ENCODE data around the gene TST.

The TST gene

GRCh38 chr22:37032134-37032534 is 12.9 kb upstream of the TST start:
- DNase-seq: no peak

DNA sequence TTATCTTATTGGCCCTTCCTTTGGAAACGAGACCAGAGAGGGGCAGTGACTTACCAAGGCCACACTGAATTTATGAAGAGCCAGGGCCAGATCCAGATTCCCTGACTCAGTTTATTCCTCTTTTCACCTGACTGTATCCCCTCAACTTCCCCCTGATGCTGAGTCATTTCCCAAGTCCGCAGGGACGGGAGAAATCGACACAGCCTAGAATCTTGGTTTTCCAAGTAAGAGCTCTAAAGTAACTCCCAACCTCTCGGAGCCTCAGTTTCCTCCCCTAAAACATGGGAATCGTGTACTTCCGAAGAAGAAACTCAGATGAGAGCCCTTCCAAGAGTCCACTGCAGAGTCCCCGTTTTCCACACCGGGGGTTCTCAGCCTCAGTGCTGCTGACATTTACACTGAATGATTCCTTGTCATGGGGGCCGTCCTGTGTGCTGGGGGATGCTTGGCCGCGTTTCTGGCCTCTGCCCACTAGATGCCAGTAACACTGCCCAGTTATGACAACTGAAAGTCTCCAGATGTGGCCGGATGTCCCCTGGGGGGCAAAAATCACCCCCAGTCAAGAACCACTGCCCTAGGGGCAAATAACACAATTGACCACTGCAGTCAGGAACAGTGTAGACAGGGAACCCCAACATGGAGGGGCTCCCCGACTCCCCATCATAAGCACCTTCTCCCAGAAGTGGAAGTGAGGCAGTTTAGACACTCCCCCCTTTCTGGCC is 11.5 kb upstream of the TST start:
- no peak for DNase-seq

DNA sequence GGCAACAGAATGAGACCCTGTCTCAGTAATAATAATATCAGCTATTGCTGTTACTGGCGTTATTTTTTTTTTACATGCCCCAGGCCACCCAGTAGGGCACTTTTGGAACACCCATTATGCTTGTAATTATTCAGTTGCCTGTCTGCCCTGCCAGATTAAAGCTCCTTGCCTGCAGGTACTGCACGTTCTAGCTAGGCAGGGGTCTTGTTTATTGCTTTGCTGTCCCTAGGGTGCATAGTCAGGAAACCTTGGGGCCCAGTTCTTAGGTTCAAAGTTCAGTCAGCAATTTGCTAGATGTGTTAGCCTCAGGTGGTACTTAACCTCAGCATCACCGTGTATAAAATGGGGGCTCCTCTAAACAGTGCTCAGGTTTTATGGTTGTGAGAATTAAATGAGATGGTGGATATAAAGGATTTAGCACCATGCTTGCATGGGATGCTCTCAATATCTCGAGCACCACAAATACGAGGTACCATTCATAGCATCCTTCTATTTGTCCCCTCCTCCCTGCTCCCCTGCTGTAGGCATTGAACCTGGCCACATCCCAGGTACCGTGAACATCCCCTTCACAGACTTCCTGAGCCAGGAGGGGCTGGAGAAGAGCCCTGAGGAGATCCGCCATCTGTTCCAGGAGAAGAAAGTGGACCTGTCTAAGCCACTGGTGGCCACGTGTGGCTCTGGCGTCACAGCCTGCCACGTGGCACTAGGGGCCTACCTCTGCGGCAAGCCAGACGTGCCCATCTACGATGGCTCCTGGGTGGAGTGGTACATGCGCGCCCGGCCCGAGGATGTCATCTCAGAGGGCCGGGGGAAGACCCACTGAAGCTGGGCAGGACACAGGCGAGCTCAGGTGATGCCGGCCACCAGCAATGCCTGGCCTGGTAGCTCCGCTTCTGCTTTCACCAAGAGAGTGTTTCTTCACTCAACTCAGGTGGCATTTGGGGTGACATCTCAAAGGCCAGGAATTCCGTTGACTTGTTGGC is 9.7 kb upstream of the TST start:
- DNase-seq: no peak

GRCh38 chr22:37027556-37027955 is 8.3 kb upstream of the TST start:
- no peak for DNase-seq

- no peak for DNase-seq
These were observed 7.1 kb upstream of the TST start for GRCh38 chr22:37026325-37026724.

GRCh38 chr22:37025500-37026070 is 6.3 kb upstream of the TST start:
- DNase-seq: no peak

- DNase-seq: no peak
These were observed 5.3 kb upstream of the TST start for GRCh38 chr22:37024339-37025157.

DNA sequence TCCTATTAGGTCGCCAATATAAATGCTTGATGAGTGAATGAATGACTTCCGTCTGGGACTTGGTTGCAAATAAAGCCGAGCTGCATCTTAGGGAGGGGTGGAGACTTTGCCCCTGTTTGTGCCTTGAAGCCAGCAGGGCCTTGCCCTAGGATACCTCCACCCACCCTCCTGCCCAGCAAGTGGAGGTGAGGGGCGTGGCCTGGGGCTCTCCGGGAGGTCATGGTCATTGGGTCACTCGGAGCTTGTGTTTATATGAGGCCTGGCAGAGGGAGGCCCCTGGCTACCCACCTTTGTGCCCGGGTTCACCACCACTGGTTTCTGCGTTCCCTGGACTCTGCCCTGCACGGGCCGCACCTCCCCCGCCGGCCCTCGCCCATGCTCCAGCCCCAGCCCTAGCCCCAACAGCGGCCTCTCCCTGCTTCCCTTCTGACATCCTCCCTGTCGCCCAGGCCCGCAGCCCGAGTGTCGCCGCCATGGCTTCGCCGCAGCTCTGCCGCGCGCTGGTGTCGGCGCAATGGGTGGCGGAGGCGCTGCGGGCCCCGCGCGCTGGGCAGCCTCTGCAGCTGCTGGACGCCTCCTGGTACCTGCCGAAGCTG is 4.6 kb upstream of the TST start:
- no peak for DNase-seq

DNA sequence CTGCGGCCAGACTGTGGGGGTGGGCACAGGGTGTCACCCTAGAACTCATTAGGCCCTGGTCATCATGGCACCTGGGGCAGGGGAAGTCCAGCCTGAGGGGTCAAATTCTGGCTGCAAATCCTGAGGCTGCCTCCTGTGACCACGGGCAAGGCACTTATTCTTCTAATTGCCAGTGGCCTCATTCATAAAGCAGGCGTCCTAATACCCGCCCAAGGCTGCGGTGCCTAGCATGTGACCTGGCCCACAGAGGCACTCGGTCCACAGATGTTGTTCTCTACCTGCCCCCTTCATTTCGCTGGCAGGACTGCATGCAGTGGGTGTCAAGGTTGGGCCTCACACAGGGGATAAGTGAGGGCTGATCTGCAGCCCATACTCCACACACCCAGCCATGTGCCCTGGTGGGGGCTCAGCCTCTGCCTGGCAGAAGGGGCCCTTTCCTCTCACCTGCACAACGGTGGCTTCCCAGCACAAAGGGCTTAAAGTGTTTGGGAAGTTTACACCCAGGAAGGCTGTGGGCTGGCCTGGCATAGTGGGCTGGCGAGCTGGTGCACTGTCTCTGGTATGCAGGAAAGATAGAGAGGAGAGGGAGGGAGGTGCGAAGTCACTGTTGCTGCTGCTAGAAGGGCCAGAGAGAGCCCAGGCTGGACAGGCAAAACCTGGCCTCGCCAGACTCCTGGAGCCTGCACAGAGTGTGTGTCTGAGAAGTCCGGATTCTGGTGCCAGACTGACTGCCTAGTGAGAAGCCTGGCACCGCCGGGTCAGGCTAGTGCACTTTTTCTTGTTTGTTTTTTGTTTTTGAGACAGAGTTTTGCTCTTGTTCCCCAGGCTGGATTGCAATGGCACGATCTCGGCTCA is 3.5 kb upstream of the TST start:
- DNase-seq: no peak

GRCh38 chr22:37021710-37022482 is 2.6 kb upstream of the TST start:
- peak; percentile 27 for DNase-seq

- no peak for DNase-seq
These were observed 1.8 kb upstream of the TST start for GRCh38 chr22:37021041-37021440.

GRCh38 chr22:37020192-37020479 is 889 bp upstream of the TST start:
- DNase-seq: peak; percentile 36

DNA sequence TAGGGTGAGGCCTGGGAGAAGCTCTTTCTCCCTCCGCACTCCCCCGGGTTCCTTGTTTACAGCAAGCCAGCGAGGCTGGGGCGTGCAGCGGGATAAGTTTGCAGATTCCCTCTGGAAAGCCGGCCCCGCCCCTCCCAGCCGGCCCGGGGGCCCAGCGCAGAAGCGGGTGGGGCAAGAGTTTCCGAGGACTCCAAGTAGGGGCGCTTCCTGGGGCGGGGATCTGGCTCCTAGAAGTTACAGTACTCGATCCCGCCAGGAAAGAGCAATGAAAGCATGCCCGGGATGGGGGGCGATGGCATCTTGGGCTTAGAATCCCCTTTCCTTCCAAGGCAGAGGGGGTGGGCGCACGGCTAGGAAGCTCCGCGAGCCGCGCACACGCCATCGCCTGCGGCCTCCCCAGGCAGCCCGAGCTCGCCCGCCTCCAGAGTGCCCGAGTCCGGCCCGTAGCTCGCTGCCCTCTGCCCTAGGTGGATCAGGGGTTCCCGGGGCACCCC is 385 bp downstream of the TST start:
- DNase-seq: peak; percentile 47

GRCh38 chr22:37018086-37018814 is 997 bp downstream of the TST start:
- no peak for DNase-seq

DNA sequence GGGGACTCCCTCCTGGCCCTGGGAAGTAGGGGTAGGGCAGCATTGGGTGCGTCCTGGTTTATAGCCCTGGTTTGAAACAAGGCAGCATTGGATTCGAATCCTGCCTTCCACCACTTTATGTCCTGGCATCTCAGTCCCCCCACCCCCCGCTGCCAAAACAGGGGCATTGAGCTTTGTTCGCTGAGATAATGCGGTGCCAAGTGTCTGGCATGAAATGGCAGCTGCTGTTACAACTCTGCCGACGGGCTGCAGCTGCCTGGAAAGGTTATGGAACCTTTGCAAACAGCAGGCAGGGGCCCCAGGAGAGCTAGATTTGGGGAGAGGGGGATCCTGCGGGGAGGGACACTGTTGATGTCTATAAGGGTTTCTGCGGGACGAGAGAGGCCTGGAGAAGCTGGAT is 1.9 kb downstream of the TST start:
- no peak for DNase-seq

DNA sequence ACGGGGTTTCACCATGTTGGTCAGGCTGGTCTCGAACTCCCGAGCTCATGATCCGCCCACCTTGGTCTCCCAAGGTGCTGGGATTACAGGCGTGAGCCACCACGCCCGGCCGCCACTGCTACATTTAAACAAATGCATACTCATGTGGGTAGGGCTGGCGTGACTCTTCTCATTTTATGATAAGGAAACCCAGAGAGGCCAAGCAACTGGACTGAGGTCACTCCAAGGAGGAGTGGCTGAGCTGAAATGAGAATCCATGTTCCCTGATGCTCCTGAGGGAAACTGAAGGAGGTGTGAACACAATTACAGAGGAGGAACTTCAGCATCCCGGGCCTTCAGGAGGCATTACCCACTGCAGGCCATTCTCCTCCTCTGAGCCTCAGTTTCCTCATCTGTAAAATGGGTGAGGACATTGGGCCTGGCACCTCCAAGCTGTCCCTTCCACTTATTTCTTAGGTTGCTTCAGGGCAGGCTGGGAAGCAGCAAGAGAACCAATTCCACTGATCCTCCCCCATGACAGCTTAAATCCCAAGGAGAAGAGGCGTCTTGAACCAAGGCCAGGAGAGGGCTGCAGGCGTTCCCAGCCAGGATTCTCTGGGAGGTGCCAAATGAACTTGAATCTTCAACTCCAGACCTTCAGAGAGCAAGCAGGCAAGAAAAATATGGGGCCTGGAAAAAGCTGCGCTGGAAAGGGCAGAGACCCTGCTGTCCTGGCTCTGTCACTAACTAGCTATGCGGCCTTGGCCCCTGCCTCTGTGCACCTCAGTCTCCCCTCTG is 2.9 kb downstream of the TST start:
- no peak for DNase-seq

- no peak for DNase-seq
These were observed 3.7 kb downstream of the TST start for GRCh38 chr22:37015587-37015878.

DNA sequence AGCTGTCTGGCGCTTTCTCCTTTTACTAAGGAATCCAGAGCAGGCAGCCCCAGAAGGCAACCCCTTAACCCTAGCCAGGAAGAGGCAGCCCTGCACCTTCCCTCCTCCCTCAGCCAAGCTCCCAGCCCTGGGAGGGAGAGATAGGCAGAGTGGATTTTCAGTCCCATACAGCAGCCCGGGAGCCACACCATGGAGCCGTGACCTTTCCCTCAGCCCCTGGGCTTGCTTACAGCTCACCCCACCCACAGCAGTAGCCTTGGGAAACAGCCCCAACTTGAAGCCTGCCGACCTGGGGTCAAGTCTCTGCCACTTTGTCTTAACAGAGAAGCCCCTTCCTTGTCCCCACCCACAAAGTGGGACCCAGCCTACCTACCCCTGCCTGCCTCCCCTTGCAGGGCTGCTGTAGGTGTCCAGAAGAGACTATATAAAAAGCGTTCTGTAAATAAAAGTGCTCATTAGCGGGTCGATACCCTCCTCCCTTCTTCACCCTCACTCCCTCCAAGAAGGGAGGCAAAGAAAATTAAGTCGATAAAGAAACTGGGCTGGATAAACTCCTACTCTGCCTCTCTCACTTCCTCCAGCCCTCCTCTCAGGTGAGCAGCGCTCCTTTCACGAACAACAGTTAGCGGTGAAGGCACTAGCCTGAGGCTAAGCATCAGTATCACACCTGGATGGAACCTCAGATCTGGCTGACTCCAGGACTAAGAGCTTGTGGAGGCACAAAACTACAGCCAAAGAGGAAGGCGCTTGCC is 4.2 kb downstream of the TST start:
- DNase-seq: no peak
